Measurements from ENCODE around the gene RTRAF. TPM values are rescaled to one million over a fixed set of nuclear protein-coding genes. Genes with fewer than 3 reads are reported as not detected.

The RTRAF gene
- total RNA-seq, 4 donors from 2014 or later = 28.2 to 63.5 (median 54.4) TPM

DNA sequence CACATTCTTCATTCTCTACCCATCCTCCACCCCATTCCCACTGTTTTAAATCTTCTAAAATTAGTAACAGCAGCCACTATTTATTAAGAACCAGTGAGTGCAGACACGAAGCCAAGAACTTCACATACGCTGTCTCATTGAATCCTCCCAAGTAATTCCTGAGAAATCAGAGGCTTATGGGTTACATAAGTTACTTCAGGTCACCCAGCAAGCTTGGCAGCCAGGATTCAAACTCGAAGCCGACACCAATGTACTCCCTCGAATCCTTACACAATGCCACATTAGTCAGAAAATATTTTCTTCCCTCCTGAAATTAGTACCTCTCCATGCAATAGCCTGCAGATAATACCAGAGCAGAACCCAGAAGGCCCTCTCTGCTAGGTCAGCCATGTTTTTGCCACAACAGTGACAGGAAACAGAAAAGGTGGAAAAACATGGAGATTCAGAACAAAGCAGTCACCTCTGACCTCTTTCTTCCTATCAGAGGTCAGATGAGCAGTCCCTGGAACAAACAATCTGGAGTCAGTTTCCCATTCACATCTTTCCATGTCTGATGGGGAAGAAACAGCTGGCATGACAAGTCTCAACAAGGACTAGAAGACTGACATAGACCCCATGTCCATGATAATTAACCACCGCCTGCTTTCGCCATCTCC is 63.1 kb downstream of the RTRAF start:
- DNase-seq (ENCODE audit: low spot score in 2 of 2) = no peak
- Histone ChIP-seq H3K9me3 (no peaks in the 10 kb centered on the region), H3K4me1 (peaks cover 22% of the 10 kb centered on the region), H3K36me3 (no peaks in the 10 kb centered on the region), H3K4me3 (no peak overlapping the region), H3K27ac (peak overlapping the region; percentile 56), H3K27me3 (no peaks in the 10 kb centered on the region)
- WGBS = 54% methylated on average over 7 of the region's 7 CpGs
- TF ChIP-seq EP300 (IDR thresholded peaks at IDR 0.05) (no peak), POLR2A (IDR thresholded peaks at IDR 0.05) (no peak), POLR2AphosphoS5 (IDR thresholded peaks at IDR 0.05) (no peak)
- TF ChIP-seq, protein P1, sequence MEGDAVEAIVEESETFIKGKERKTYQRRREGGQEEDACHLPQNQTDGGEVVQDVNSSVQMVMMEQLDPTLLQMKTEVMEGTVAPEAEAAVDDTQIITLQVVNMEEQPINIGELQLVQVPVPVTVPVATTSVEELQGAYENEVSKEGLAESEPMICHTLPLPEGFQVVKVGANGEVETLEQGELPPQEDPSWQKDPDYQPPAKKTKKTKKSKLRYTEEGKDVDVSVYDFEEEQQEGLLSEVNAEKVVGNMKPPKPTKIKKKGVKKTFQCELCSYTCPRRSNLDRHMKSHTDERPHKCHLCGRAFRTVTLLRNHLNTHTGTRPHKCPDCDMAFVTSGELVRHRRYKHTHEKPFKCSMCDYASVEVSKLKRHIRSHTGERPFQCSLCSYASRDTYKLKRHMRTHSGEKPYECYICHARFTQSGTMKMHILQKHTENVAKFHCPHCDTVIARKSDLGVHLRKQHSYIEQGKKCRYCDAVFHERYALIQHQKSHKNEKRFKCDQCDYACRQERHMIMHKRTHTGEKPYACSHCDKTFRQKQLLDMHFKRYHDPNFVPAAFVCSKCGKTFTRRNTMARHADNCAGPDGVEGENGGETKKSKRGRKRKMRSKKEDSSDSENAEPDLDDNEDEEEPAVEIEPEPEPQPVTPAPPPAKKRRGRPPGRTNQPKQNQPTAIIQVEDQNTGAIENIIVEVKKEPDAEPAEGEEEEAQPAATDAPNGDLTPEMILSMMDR (IDR thresholded peaks at IDR 0.05) = no peak

DNA sequence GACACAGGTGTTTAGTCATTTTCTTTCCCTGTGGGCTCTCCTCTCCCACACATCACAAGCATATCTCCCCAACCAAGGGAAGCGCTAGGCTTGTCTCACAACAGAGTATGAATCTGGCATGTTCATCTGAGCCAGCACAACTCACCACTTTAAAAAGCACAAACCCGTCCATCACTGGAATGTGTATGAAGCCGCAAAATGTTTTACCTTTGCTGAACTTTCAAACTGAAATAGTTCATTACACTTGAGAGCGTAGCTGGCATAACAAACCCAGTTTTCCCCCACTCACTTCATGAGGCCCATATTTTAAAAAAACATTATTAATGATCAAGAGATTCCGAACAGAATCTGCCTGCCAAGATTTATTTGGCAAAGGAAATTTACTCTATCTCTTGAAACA is 63.7 kb downstream of the RTRAF start:
- Histone ChIP-seq H3K4me3 (no peak overlapping the region), H3K4me1 (peaks cover 22% of the 10 kb centered on the region), H3K36me3 (no peaks in the 10 kb centered on the region), H3K9me3 (no peaks in the 10 kb centered on the region), H3K27ac (peak overlapping the region; percentile 56), H3K27me3 (no peaks in the 10 kb centered on the region)
- TF ChIP-seq POLR2A (IDR thresholded peaks at IDR 0.05) = no peak
- TF ChIP-seq POLR2AphosphoS5 (IDR thresholded peaks at IDR 0.05) = no peak
- TF ChIP-seq, protein P1 (IDR thresholded peaks at IDR 0.05) = no peak
- no peak for TF ChIP-seq EP300 (IDR thresholded peaks at IDR 0.05)
- DNase-seq (ENCODE audit: low spot score in 2 of 2) = no peak
- WGBS = 58% methylated on average over 5 of the region's 5 CpGs

DNA sequence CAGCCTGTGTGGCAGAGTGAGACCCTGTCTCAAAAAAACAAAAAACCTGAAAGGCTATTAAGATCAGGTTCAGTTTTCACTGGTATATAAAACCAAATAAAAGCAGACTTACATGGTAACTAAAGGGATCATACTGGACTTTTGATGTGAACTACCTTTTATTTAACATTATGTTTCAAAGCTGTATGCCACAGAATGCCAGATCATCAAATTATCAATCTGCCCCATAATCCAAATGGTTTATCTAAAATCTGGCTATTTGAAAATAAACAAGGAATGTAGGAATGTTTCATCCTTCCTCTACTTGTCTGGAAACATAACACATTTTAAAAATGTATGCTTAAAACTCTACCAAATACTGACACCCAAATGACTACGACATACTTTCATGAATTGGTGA is 65.3 kb downstream of the RTRAF start:
- Histone ChIP-seq H3K27me3 (no peaks in the 10 kb centered on the region), H3K27ac (no peak overlapping the region), H3K4me1 (peaks cover 28% of the 10 kb centered on the region), H3K36me3 (no peaks in the 10 kb centered on the region), H3K4me3 (no peak overlapping the region), H3K9me3 (no peaks in the 10 kb centered on the region)
- TF ChIP-seq POLR2A (IDR thresholded peaks at IDR 0.05) = no peak
- TF ChIP-seq POLR2AphosphoS5 (IDR thresholded peaks at IDR 0.05) = no peak
- TF ChIP-seq, protein P1 (IDR thresholded peaks at IDR 0.05) = no peak
- TF ChIP-seq EP300 (IDR thresholded peaks at IDR 0.05) = no peak
- no peak for DNase-seq (ENCODE audit: low spot score in 2 of 2)
- 44% methylated on average over 1 of the region's 1 CpG for WGBS

DNA sequence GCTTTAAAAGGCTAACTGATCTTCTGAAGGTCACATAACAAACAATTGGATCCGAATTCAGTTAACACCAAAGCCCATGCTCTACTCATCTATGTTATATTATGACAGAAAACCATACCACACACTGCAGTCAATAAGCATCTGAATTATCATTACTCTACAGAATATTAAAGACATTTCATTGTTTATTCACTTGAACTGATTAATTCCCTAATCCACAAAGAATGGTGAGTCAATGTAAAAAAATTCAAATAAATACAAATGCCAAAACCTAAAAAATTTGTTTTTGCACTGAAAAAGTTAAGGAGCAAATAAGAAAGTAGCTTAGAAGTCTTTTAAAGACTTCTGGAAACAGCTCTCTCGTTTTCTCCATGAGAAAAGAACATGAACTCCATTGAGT is 65.8 kb downstream of the RTRAF start:
- WGBS = 68% methylated on average over 2 of the region's 2 CpGs

DNA sequence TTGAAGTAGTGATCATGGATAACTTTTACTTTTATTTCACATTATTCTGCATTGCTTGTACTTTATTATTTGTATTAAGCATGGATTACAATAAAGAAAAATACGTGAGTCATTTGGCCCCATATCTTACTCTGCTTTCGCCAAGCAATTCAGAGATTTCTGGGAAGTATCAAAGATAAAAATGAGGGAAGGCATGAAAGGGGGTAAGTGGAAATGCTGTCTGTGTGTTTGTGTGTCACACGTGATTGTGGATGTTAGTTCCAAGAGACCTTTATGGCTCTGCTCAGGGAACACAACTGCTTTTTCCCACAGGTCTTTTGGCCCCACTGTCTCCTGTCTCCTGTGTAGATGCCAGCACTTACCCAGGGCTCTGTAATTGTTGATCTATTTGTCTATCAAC is 69.0 kb downstream of the RTRAF start:
- 83% methylated on average over 3 of the region's 3 CpGs for WGBS
- Histone ChIP-seq H3K27me3 (no peaks in the 10 kb centered on the region), H3K9me3 (no peaks in the 10 kb centered on the region), H3K4me3 (no peak overlapping the region), H3K4me1 (peaks cover 25% of the 10 kb centered on the region), H3K36me3 (no peaks in the 10 kb centered on the region), H3K27ac (no peak overlapping the region)
- DNase-seq (ENCODE audit: low spot score in 2 of 2) = no peak
- TF ChIP-seq EP300 (IDR thresholded peaks at IDR 0.05) = no peak
- TF ChIP-seq POLR2AphosphoS5 (IDR thresholded peaks at IDR 0.05) = no peak
- TF ChIP-seq POLR2A (IDR thresholded peaks at IDR 0.05) = no peak
- TF ChIP-seq, protein P1 (IDR thresholded peaks at IDR 0.05) = no peak

More for the DNA sequence above, 65.8 kb downstream of the RTRAF start:
- peaks cover 28% of the 10 kb centered on the region for H3K4me1 ChIP-seq
- no peak overlapping the region for H3K4me3 ChIP-seq
- H3K9me3 ChIP-seq = no peaks in the 10 kb centered on the region
- H3K27me3 ChIP-seq = no peaks in the 10 kb centered on the region
- no peaks in the 10 kb centered on the region for H3K36me3 ChIP-seq
- no peak overlapping the region for H3K27ac ChIP-seq
- TF ChIP-seq, protein P1 (IDR thresholded peaks at IDR 0.05) = no peak
- TF ChIP-seq EP300 (IDR thresholded peaks at IDR 0.05) = no peak
- TF ChIP-seq POLR2A (IDR thresholded peaks at IDR 0.05) = no peak
- no peak for TF ChIP-seq POLR2AphosphoS5 (IDR thresholded peaks at IDR 0.05)
- no peak for DNase-seq (ENCODE audit: low spot score in 2 of 2)
